Smooth muscle cell (in vitro differentiated cells): ENCODE results near the gene CA10. TPM values are rescaled to one million over a fixed set of nuclear protein-coding genes. Genes with fewer than 3 reads are reported as not detected.

Experiments
- DNase-seq: peaks from one replicate; lab custom pipeline; 2025; ENCODE audit not compliant: unreplicated experiment; lab: John Stamatoyannopoulos, UW
- H2AFZ ChIP-seq: fragments of 200-600 bp; sonication (generic); 2 replicates; pipeline ENCODE4 v1.6.0; 2016; ENCODE audit warnings: antibody characterized with exemption, low read depth, mild to moderate bottlenecking
- H3F3A ChIP-seq: fragments of 200-600 bp; sonication (generic); 2 replicates; pipeline ENCODE4 v1.6.0; 2017; ENCODE audit warnings: antibody characterized with exemption, low read depth
- H3K27ac ChIP-seq: fragments of 200-600 bp; sonication (generic); 2 replicates; pipeline ENCODE4 v1.5.1; 2016; ENCODE audit warnings: low read depth, mild to moderate bottlenecking
- H3K27me3 ChIP-seq: fragments of 200-600 bp; sonication (generic); 2 replicates; pipeline ENCODE4 v1.6.1; 2016; ENCODE audit warnings: low read depth, mild to moderate bottlenecking
- H3K36me3 ChIP-seq: fragments of 200-600 bp; sonication (generic); 2 replicates; pipeline ENCODE4 v1.5.1; 2016; ENCODE audit warnings: low read depth
- H3K4me1 ChIP-seq: fragments of 200-600 bp; sonication (generic); 2 replicates; pipeline ENCODE4 v1.5.1; 2016; ENCODE audit warnings: low read depth
- H3K4me2 ChIP-seq: fragments of 200-600 bp; sonication (generic); 2 replicates; pipeline ENCODE4 v1.6.0; 2016; ENCODE audit warnings: mild to moderate bottlenecking
- H3K4me3 ChIP-seq: fragments of 200-600 bp; sonication (generic); 2 replicates; pipeline ENCODE4 v1.5.1; 2016; ENCODE audit warnings: mild to moderate bottlenecking
- H3K79me2 ChIP-seq: fragments of 200-600 bp; sonication (generic); 2 replicates; pipeline ENCODE4 v1.6.0; 2016; ENCODE audit warnings: low read depth, mild to moderate bottlenecking
- H3K9ac ChIP-seq: fragments of 200-600 bp; sonication (generic); 2 replicates; pipeline ENCODE4 v1.6.0; 2016; ENCODE audit warnings: low read depth
- H3K9me3 ChIP-seq: fragments of 200-600 bp; sonication (generic); replicated peaks from 2 replicates; pipeline ENCODE4 v1.5.1; 2016; ENCODE audit warnings: low read depth
- H4K20me1 ChIP-seq: fragments of 200-600 bp; sonication (generic); 2 replicates; pipeline ENCODE4 v1.6.0; 2016; ENCODE audit warnings: low read depth
- CTCF ChIP-seq: fragments of 200-600 bp; sonication (generic); IDR thresholded peaks from 2 replicates; pipeline ENCODE4 v1.5.1; 2017; ENCODE audit warnings: borderline replicate concordance, mild to moderate bottlenecking, antibody characterized with exemption; ENCODE audit not compliant: insufficient read depth, poor library complexity, severe bottlenecking
- WGBS: methylation state at CpG from one replicate; pipeline ENCODE4 v1.1.7; 2016; ENCODE audit warnings: low lambda C conversion rate; 5-methylcytosine and 5-hydroxymethylcytosine counted together
- polyA plus RNA-seq: library from polyadenylated mRNA; unstranded; fragments of >200 nt; fragmentation: Nextera tagmentation; extraction: Ambion mirVana; gene quantifications from 2 replicates; pipeline ENCODE4 v1.2.1, GENCODE V29; 2016
- total RNA-seq: library from RNA; depleted of rRNA; stranded (reverse); fragments of >200 nt; gene quantifications from 2 replicates; pipeline ENCODE4 v1.2.3, GENCODE V29; 2014

CA10 gene
- total and polyA plus RNA-seq, 2 experiments from 2014 or later: 0.54 TPM; not detected in 1

GRCh38 chr17:51999654-52000053 is 158.9 kb downstream of the CA10 start:
- no peak for TF ChIP-seq CTCF
- Histone ChIP-seq H4K20me1 (no peaks in the 10 kb centered on the region), H3K4me1 (no peaks in the 10 kb centered on the region), H3K36me3 (no peaks in the 10 kb centered on the region), H3K9ac (no peak overlapping the region), H3K79me2 (no peaks in the 10 kb centered on the region), H3F3A (no peaks in the 10 kb centered on the region), H2AFZ (no peak overlapping the region), H3K9me3 (no peaks in the 10 kb centered on the region), H3K27me3 (peaks cover 3% of the 10 kb centered on the region), H3K4me3 (no peak overlapping the region), H3K4me2 (no peak overlapping the region), H3K27ac (no peak overlapping the region)
- WGBS: 92% methylated on average over 3 of the region's 3 CpGs
- DNase-seq: no peak

- WGBS: 92% methylated on average over 2 of the region's 2 CpGs
- H3K9ac ChIP-seq: no peak overlapping the region
- no peak for TF ChIP-seq CTCF
These were observed 160.8 kb downstream of the CA10 start for GRCh38 chr17:51997723-51998122.

GRCh38 chr17:51995797-51996403 is 162.6 kb downstream of the CA10 start:
- Histone ChIP-seq H3K4me3 (no peak overlapping the region), H3K27me3 (peaks cover 5% of the 10 kb centered on the region), H3K79me2 (no peaks in the 10 kb centered on the region), H3K4me1 (no peaks in the 10 kb centered on the region), H3K4me2 (no peak overlapping the region), H2AFZ (no peak overlapping the region), H3K9me3 (no peaks in the 10 kb centered on the region), H4K20me1 (no peaks in the 10 kb centered on the region), H3K9ac (no peak overlapping the region), H3K27ac (no peak overlapping the region), H3F3A (no peaks in the 10 kb centered on the region), H3K36me3 (no peaks in the 10 kb centered on the region)
- no peak for TF ChIP-seq CTCF
- no peak for DNase-seq

More at GRCh38 chr17:51997723-51998122, 160.8 kb downstream of the CA10 start:
- H3K27me3 ChIP-seq: no peaks in the 10 kb centered on the region
- H2AFZ ChIP-seq: no peak overlapping the region
- no peaks in the 10 kb centered on the region for H3K9me3 ChIP-seq
- no peaks in the 10 kb centered on the region for H3K4me1 ChIP-seq
- no peak for DNase-seq
- no peaks in the 10 kb centered on the region for H3K36me3 ChIP-seq
- no peaks in the 10 kb centered on the region for H4K20me1 ChIP-seq
- H3K4me3 ChIP-seq: no peak overlapping the region
- H3K79me2 ChIP-seq: no peaks in the 10 kb centered on the region
- no peaks in the 10 kb centered on the region for H3F3A ChIP-seq
- no peak overlapping the region for H3K27ac ChIP-seq
- no peak overlapping the region for H3K4me2 ChIP-seq

GRCh38 chr17:51992864-51993416 is 165.6 kb downstream of the CA10 start:
- Histone ChIP-seq H3K9me3 (no peaks in the 10 kb centered on the region), H3K27ac (no peak overlapping the region), H3K4me1 (no peaks in the 10 kb centered on the region), H3K4me3 (no peak overlapping the region), H3F3A (no peaks in the 10 kb centered on the region), H4K20me1 (no peaks in the 10 kb centered on the region), H3K4me2 (no peak overlapping the region), H3K27me3 (peaks cover 5% of the 10 kb centered on the region), H3K79me2 (no peaks in the 10 kb centered on the region), H3K36me3 (no peaks in the 10 kb centered on the region), H3K9ac (no peak overlapping the region), H2AFZ (no peak overlapping the region)
- DNase-seq: no peak
- WGBS: 84% methylated on average over 8 of the region's 8 CpGs
- TF ChIP-seq CTCF: no peak
